ENCODE results near the gene DTX3L.

The DTX3L gene

GRCh38 chr3:122555275-122556071 lies 8.7 kb upstream of the DTX3L start:
- Mint-ChIP-seq H3K27me3 (ENCODE audit: low read depth, poor library complexity) (peaks cover 15% of the 10 kb centered on the region), H3K9me3 (no peaks in the 10 kb centered on the region), H3K36me3 (ENCODE audit: low read depth) (no peaks in the 10 kb centered on the region), H3K4me1 (no peaks in the 10 kb centered on the region), H3K4me3 (no peak overlapping the region), H3K27ac (peak overlapping the region; percentile 44)
- no peak for DNase-seq
- TF ChIP-seq CTCF (IDR thresholded peaks at IDR 0.05), result no peak

- Mint-ChIP-seq H3K4me3 (no peak overlapping the region), H3K4me1 (no peaks in the 10 kb centered on the region), H3K36me3 (ENCODE audit: low read depth) (no peaks in the 10 kb centered on the region), H3K9me3 (no peaks in the 10 kb centered on the region), H3K27me3 (ENCODE audit: low read depth, poor library complexity) (peaks cover 25% of the 10 kb centered on the region), H3K27ac (no peak overlapping the region)
- DNase-seq, result no peak
- TF ChIP-seq CTCF (IDR thresholded peaks at IDR 0.05), result no peak
These were observed 6.8 kb upstream of the DTX3L start for GRCh38 chr3:122557356-122557755.

GRCh38 chr3:122558605-122559004 lies 5.5 kb upstream of the DTX3L start:
- no peaks in the 10 kb centered on the region for H3K36me3 Mint-ChIP-seq (ENCODE audit: low read depth)
- no peak for TF ChIP-seq CTCF (IDR thresholded peaks at IDR 0.05)
- peaks cover 2% of the 10 kb centered on the region for H3K4me1 Mint-ChIP-seq
- no peak overlapping the region for H3K27ac Mint-ChIP-seq
- DNase-seq, result no peak
- no peaks in the 10 kb centered on the region for H3K9me3 Mint-ChIP-seq
- H3K4me3 Mint-ChIP-seq, result no peak overlapping the region
- peaks cover 32% of the 10 kb centered on the region for H3K27me3 Mint-ChIP-seq (ENCODE audit: low read depth, poor library complexity)

- Mint-ChIP-seq H3K36me3 (ENCODE audit: low read depth) (no peaks in the 10 kb centered on the region), H3K27ac (no peak overlapping the region), H3K27me3 (ENCODE audit: low read depth, poor library complexity) (peaks cover 38% of the 10 kb centered on the region), H3K4me1 (peaks cover 6% of the 10 kb centered on the region), H3K9me3 (no peaks in the 10 kb centered on the region), H3K4me3 (no peak overlapping the region)
- DNase-seq, result no peak
- TF ChIP-seq CTCF (IDR thresholded peaks at IDR 0.05), result no peak
These were observed 4.2 kb upstream of the DTX3L start for GRCh38 chr3:122559906-122560305.

- peaks cover 6% of the 10 kb centered on the region for H3K4me1 Mint-ChIP-seq
- peak; percentile 23 for DNase-seq
- no peak overlapping the region for H3K27ac Mint-ChIP-seq
- no peaks in the 10 kb centered on the region for H3K9me3 Mint-ChIP-seq
- peak; percentile 41 for TF ChIP-seq CTCF (IDR thresholded peaks at IDR 0.05)
- H3K36me3 Mint-ChIP-seq (ENCODE audit: low read depth), result no peaks in the 10 kb centered on the region
- H3K27me3 Mint-ChIP-seq (ENCODE audit: low read depth, poor library complexity), result peaks cover 38% of the 10 kb centered on the region
- H3K4me3 Mint-ChIP-seq, result no peak overlapping the region
These were observed 3.5 kb upstream of the DTX3L start for GRCh38 chr3:122560680-122561079.

All from nephron progenitor cell (in vitro differentiated cells).